Endothelial cell of hepatic sinusoid (primary cell): ENCODE data around the gene ARPC1B.
"Not testable (repeated sequence)": the region's sequence is repeated elsewhere in the genome, so short reads cannot be mapped to it uniquely, and the experiment has no call there.

Experiments
- in situ Hi-C: cut with HindIII; loops from 2 replicates; pipeline ENCODE4 v1.10.0; 2017; ENCODE audit warnings: low sequenced_read_pairs

Gene ARPC1B

DNA sequence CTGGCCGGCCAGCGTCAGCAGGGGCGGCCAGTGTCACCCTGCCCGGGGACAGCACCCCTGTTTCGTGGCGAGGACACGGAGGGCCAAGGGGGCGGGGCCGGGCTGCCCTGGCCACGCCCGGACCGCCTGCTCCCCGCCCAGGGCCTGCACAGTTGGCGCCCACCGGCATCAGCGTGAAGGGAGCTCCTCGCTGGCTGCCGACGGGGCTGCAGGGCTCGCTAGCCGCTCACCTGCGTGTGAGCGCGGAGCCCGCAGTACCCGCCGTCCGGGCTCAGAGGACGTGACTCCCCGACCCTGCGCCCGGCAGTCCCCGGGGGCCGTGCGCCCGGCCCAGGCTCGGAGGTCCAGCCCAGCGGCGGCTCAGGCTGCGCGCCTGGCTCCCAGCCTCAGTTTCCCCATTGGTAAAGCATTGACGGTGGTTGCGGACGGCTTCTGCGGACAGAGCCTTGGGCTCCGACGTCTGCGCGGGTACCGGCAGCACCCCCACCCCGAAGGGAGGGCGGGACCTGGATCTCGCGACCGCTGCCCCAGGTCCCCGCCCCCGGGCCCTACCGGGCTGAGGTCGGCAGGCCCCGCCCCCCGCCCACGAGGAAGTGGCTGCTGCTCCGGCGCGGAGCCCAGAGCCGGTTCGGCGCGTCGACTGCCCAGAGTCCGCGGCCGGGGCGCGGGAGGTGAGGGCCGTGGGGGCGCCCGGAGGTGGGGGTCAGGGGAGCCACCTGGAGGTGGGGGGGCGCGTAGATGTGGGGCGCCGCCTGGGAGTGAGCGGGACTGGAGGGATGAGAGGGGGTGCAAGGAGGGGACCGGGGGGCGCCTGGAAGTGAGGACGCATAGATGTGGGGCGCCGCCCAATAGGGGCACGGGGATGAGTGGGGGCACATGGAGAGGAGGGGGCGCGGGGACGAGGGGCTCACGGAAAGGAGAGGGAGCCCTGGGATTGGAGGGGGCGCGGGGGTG, at the start of gene ARPC1B:
TSS of gene ARPC1B (plus strand) at position 620 of the 954 bp plus-strand sequence. CDS start 10,985 bp downstream, outside the sequence.
- in situ Hi-C loops: no loop called here

DNA sequence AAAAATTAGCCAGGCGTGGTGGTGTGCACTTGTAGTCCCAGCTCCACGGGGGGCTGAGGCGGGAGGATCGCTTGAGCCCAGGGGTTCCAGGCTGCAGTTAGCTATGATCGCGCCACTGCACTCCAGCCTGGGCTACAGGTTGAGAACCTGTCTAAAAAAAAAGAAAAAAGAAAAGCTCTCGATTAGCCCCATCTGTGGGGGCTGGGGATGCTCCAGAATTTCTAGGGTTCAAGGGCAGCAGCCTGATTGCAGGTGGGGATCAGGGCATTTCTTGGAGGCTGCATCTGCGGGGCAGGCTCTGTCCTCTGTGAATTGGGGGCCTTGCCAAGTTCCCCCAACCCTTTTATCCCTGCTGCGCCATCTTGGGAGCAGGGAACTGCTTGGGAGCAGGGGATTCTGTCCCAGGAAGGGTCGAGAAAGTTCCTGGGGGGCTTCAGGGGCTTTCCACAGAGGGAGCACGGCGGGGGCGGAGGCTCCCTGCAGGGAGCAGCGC, 49.5 kb upstream of the ARPC1B start:
- in situ Hi-C loops: no loop called here

DNA sequence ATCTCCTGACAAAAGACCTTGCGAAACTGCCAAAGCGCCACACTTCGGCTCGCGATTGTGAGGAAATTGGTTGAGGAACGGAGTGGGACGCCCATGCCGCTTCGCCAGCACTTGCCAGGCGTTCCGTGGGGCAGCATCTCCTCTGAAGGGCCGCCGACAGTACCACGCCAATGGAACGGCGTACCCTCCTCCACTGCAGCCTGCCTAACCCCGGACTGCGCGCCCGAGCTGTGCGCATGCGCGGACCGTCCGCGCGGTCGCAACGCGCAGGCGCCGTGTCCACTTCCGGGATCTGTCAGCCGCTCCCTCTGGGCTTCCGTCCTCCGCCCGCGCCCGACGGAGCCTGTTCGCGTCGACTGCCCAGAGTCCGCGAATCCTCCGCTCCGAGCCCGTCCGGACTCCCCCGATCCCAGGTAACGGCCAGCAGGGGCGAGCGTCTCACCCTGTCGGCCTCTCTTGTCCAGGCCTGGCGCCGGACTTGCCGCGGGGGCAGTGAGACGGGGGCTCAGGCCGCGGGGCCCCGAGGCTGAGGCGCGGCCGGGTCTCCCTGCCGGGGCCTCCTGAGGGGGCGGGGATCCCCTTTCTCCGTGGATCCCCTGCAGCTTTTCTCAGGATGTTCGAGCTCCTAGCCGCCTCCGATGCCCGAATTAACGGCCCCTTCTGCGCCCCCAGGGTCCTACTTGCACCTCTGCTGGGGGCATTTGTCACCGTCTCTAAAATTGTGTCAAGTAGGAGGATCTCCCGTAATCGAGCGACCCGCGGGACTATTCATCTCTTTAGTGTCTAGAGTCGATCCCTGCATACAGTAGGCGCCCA, 48.7 kb upstream of the ARPC1B start, which contains the start of gene ARPC1A:
TSS of gene ARPC1A (plus strand) at position 307 of the 816 bp plus-strand sequence. CDS start 7,456 bp downstream, outside the sequence.
- in situ Hi-C loops: no loop called here

DNA sequence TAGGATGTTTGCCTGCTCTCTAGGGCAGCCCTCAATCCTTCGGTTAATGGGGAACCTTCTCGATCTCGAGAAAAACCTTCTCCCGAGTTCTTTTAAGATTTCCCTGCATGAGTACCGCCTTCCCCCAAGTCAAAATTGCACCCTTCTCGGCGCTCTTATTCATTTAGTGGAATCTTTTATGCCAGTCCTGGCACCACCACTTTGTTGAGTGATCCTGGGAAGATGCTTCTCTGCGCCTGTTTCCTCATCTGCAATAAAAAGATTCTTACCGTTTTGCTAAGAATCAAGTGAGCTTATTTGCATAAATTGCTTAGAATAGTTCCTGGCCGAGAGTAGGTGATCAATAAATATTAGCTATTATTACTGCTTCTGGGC, 48.1 kb upstream of the ARPC1B start:
- in situ Hi-C loops: no loop called here

DNA sequence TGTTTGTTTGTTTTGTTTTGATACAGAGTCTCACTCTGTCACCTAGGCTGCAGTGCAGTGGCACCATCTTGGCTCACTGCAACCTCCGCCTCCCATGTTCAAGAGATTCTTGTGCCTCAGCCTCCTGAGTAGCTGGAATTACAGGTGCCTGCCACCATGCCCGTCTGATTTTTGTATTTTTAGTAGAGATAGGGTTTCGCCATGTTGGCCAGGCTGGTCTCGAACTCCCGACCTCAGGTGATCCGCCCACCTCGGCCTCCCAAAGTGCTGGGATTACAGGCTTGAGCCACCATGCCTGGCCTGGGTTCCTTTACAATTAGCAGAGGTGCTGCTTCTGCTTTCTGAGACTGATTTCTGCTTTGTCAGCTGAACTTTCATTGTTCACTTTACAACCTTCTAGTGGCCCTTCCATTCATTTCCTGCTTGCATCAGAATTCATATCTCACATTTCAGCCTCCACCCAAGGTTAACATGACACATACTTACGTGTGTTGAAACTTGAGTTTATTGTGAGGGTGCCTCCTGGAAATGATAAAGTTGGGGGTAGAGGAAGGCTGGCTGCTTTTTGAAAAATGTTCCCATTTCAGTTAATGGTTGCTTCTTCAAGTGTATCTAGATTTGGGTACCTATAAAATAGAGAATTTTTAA, 44.1 kb upstream of the ARPC1B start:
- in situ Hi-C loops: not testable (repeated sequence)

DNA sequence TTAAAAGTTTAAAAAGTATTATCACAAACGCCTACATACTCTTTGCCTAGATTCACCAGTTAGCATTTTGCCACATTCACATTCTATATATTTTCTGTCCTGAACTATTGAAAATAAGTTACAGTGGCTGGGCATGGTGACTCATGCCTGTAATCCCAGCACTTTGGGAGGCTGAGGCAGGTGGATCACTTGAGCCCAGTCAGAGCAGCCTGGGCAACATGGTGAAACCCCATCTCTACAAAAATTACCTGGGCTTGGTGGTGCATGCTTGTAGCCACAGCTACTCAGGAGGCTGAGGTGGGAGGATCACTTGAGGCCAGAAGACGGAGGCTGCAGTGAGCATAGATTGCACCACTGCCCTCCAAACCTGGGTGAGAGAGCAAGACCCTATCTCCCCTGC, 43.5 kb upstream of the ARPC1B start:
- in situ Hi-C loops: no loop called here

DNA sequence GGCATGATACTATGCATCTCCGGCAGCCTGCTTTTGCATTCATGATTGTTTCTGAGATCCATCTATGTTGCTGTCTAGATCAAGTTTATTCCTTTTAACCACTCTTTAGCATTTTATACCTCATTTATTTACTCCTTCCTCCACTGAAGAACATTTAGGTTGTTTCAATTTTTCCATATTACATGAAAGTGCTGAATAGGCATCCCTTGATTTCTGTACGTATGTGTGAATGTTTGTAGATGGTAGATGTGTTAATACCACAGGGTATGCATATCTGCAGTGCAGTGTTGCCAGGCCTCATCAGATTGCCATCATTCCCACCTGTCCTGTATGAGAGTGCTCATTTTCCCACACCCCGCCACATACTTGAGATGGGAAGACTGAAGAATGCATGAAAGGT, 34.9 kb upstream of the ARPC1B start:
- in situ Hi-C loops: no loop called here

DNA sequence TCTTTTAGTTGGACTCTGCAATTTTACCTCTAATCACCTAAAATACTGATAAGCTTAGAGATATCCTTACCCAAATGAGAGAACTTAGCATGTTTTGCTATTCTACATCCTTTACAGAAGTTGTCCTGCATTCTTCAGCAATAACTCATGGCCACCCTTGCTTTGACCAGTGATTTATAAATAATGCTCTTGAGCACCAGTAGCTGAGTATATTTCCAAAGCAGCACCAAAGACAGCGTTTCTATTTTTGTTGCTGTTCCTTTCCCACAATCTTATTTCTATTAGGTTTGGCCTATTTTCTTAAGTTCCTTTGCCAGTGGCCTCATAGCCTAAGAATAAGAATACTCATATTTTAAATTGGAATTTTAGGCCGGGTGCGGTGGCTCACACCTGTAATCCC, 33.9 kb upstream of the ARPC1B start:
- in situ Hi-C loops: no loop called here

DNA sequence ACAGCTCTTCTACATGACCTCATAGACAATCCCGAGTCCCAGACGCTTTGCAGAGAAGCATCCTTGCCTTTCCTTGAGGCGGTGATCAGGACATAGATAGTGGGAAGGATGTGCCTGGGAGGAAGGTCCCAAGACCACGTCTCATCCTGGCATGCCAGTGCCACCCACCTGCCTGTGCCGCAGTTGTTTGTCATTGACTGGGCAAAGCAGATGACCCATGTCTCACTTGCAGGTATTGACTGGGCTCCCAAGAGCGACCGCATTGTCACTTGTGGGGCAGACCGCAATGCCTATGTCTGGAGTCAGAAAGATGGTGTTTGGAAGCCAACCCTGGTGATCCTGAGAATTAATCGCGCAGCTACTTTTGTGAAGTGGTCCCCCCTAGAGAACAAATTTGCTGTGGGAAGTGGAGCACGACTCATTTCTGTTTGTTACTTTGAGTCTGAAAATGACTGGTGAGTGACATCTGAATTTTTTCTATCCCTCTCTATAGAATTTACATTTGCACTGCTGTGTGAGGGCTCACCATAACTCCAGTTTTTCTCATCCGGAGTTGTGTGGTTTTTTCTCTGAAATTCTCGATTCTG, 30.4 kb upstream of the ARPC1B start:
- in situ Hi-C loops: no loop called here

DNA sequence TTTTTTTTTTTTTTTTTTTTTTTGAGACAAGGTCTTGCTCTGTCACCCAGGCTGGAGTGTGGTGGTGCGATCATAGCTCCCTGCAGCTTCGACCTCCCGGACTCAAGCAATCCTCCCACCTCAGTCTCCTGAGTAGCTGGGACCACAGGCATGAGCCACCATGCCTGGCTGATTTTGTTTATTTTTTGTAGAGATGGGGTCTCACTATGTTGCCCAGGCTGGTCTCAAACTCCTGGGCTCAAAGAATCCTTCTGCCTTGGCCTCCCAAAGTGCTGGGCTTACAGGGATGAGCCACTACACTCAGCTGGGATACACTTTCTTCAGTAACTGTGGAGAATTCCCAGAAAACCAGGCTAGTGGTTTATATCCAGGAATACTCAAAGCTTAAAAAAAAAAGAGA, 23.9 kb upstream of the ARPC1B start:
- in situ Hi-C loops: not testable (repeated sequence)

DNA sequence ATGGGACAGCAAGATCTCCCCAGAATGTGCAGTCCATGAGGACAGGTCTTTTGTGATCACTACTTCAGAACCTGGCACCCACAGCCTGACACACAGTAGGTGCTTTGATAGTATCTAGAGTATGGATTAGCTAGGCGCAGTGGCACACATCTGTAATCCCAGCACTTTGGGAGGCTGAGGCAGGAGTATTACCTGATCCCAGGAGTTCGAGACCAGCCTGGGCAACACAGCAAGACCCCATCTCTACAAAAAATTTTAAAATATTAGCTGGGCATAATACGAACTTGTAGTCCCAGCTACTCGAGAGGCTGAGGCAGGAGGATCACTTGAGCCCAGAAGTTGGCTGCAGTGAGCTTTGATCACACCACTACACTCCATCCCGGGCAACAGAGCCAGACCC, 22.3 kb upstream of the ARPC1B start:
- in situ Hi-C loops: no loop called here

DNA sequence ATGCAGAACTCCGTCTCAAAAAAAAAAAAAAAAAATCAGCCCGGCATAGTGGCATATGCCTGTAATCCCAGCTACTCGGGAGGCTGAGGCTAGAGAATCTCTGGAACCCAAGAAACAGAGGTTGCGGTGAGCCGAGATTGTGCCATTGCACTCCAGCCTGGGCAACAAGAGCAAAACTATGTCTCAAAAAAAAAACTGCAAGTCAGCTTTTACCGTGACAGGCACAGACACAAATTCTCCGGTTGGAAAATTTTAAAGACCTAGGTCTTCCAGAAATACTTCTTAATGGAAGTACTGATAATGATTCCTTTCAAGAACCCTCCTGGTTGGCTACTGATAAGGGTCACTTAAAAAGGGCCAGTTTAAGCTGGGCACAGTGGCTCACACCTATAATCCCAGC, 19.4 kb upstream of the ARPC1B start:
- in situ Hi-C loops: no loop called here

DNA sequence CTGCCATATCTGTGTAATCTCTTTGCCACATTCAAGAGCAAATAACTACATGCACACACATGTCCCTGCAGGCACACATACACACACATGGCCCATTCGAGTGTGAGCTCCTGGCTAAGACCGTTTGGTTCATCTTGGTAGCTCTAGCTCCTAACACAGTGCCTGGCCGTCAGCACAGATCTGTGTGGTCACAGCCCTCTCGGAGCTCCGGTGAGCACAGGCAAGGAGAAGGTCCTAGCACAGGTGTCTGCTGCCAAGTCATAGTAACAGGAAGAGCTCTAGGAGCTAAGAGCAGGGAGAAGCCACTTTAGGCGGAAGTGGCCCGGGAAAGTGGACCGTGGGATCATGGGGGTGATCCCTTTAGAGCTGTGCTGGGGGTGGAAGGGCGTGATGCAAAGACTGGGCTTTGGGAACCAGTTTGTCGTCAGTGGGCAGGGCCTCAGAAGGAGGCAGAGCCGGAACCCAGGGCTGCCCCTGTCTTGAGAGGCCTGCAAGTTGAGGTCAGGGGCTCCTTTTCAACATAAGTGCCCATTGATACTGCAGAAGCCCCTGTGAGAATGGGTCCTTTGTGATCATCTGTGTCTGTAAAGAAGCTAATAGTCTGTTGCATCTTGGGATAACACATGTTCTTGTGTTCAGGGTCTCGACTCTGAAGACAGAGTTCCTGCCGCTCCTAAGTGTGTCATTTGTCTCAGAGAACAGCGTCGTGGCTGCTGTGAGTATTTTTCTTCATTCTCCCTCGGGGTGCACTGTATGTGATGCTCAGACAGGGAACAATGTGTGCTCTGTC, 16.6 kb upstream of the ARPC1B start:
- in situ Hi-C loops: no loop called here

DNA sequence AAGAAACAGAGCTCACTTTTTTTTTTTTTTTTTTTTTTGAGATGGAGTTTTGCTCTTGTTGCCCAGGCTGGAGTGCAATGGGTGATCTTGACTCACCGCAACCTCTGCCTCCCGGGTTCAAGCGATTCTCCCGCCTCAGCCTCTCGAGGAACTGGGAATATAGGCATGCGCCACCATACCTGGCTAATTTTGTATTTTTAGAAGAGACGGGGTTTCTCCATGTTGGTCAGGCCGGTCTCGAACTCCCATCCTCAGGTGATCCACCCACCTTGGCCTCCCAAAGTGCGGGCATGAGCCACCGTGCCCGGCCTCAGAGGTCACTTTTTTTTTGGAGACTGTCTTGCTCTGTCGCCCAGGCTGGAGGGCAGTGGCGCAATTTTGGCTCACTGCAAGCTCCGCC, 16.0 kb upstream of the ARPC1B start:
- in situ Hi-C loops: not testable (repeated sequence)

DNA sequence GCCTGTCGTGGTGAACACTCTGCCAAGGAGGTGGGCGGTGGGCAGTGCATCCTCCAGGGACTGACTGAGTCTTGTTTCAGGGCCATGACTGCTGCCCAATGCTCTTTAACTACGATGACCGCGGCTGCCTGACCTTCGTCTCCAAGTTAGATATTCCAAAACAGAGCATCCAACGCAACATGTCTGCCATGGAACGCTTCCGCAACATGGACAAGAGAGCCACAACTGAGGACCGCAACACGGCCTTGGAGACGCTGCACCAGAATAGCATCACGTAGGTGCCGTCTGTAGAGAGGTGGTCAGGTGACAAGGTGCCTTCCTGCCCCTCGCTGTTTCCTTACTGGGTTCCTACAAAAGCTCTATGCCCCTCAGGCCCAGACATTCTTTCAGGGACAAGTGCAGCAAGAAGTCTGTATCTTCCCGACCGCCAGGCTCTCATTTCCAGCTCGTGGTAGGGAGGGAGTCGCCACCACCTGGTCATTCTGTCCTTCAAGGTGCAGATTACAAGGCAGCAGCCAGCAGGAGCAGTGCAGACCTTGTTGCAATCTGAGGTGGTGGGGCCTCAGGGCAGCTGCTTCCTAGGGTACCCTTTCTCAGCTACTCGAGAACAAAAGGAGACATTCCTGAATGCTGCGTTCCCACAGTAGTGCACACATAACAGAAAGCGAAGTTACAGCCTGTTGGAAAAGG, 14.9 kb upstream of the ARPC1B start:
- in situ Hi-C loops: no loop called here

DNA sequence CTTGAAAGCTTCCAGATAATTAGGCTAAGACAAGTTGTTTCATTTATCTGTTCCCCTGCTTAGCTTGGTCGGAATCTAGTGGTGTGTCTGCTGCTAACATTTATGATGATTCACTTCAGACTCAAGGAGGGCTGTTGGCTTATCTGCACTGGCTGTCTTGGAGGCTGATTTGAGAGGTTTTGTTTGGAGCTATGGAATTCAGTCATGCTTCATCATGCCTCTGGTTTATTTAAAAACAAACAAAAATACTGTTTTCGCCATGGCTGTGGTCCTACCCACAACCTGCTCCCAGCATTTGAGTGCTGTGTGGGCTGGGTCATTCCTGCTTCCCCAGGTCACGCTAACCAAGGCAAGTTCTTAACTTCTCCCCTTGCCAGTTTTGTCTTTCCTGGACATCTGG, 11.7 kb upstream of the ARPC1B start:
- in situ Hi-C loops: no loop called here

DNA sequence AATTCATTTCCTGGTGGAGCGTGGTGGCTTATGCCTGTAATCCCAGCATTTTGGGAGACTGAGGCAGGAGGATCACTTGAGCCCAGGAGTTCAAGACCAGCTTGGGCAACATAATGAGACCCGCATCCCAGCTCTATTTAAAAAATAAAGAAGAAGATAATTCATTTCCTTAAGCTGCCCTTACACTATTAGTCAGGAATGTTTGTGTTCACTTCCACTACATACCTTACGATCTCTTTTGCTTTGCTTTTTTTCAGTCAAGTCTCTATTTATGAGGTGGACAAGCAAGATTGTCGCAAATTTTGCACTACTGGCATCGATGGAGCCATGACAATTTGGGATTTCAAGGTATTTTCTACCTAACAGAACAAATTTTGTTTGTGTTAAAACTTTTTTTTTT, 11.2 kb upstream of the ARPC1B start:
- in situ Hi-C loops: no loop called here

DNA sequence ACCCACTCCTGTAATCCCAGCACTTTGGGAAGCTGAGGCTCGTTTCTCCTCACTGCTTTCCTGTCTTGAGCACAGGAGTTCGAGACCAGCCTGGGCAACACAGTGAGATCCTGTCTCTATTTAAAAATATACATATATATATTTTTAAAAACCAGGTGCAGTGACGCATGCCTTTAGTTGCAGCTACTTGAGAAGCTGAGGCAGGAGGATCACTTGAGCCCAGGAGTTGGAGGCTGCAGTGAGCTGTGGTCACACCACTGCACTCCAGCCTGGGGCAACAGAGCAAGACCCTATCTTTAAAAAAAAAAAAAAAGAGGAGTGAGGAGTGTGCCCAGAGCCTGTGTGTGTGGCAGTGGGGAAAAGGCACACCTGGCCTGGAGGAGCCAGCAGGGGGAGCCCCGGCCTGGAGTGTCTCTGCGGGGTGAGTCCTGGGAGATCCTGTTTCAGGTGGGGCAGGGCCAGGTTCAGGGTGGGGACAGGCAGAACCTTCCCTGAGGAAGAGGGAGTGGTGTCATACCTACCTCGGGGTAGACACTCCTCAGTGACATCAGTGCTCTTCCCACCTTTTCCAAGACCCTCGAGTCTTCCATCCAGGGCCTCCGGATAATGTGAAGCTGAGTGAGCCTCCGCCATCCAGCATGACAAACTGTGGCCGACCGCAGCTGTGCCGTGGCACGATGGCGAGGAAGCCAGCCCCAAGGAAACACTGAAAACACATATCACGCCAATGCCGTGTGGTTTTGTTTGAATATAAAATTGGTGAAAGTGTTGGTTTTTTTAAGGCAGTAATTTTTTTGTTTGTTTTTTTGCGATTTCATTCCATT, 9.0 kb upstream of the ARPC1B start:
- in situ Hi-C loops: no loop called here
